Parathyroid adenoma (tissue), 2 donors: ENCODE results near the gene MOB3B.

Experiments used
- H2AFZ ChIP-seq: fragments of 300-600 bp; sonication (generic); one replicate; pipeline ENCODE4 v1.7.0; 2017; ENCODE audit warnings: antibody characterized with exemption, mild to moderate bottlenecking
- H3K27ac ChIP-seq: fragments of 300-600 bp; sonication (generic); one replicate; pipeline ENCODE4 v1.7.0; 2017
- H3K27me3 ChIP-seq: fragments of 300-600 bp; sonication (generic); one replicate; pipeline ENCODE4 v1.7.0; 2017; ENCODE audit warnings: low read length; ENCODE audit not compliant: control insufficient read depth, insufficient read depth
- H3K36me3 ChIP-seq: fragments of 300-600 bp; sonication (generic); one replicate; pipeline ENCODE4 v1.7.0; 2017; ENCODE audit warnings: low read length; ENCODE audit not compliant: control insufficient read depth, insufficient read depth
- H3K4me1 ChIP-seq: fragments of 300-600 bp; sonication (generic); one replicate; pipeline ENCODE4 v1.7.0; 2017; ENCODE audit warnings: control low read depth
- H3K4me2 ChIP-seq: fragments of 300-600 bp; sonication (generic); one replicate; pipeline ENCODE4 v1.7.0; 2017; ENCODE audit warnings: low read length
- H3K4me3 ChIP-seq: fragments of 300-600 bp; sonication (generic); one replicate; pipeline ENCODE4 v1.7.0; 2017; ENCODE audit warnings: low read depth, low read length
- H3K79me2 ChIP-seq: fragments of 300-600 bp; sonication (generic); one replicate; pipeline ENCODE4 v1.7.0; 2017; ENCODE audit warnings: control low read depth
- H3K9ac ChIP-seq: fragments of 300-600 bp; sonication (generic); one replicate; pipeline ENCODE4 v1.7.0; 2017; ENCODE audit warnings: mild to moderate bottlenecking
- H3K9me3 ChIP-seq: fragments of 300-600 bp; sonication (generic); one replicate; pipeline ENCODE4 v1.7.0; 2017; ENCODE audit warnings: low read length; ENCODE audit not compliant: control insufficient read depth
- CTCF ChIP-seq: fragments of 300-600 bp; sonication (generic); IDR thresholded peaks from one replicate; pipeline ENCODE4 v1.7.0; 2017; ENCODE audit warnings: antibody characterized with exemption, mild to moderate bottlenecking
- donor health status: primary hyperparathyroidism.

Gene MOB3B

GRCh38 chr9:27534658-27535209, 5.1 kb upstream of the MOB3B start:
- H3K4me2 ChIP-seq, result no peak overlapping the region
- no peaks in the 10 kb centered on the region for H3K9me3 ChIP-seq
- H3K4me1 ChIP-seq, result no peaks in the 10 kb centered on the region
- H3K79me2 ChIP-seq, result no peaks in the 10 kb centered on the region
- H3K4me3 ChIP-seq, result no peak overlapping the region
- no peaks in the 10 kb centered on the region for H3K36me3 ChIP-seq
- no peak for TF ChIP-seq CTCF
- no peaks in the 10 kb centered on the region for H3K27me3 ChIP-seq
- H3K9ac ChIP-seq, result no peak overlapping the region
- no peak overlapping the region for H3K27ac ChIP-seq
- no peak overlapping the region for H2AFZ ChIP-seq

GRCh38 chr9:27534131-27534530, 4.5 kb upstream of the MOB3B start:
- no peak overlapping the region for H3K4me3 ChIP-seq
- no peaks in the 10 kb centered on the region for H3K36me3 ChIP-seq
- no peak overlapping the region for H3K27ac ChIP-seq
- no peaks in the 10 kb centered on the region for H3K4me1 ChIP-seq
- H3K79me2 ChIP-seq, result no peaks in the 10 kb centered on the region
- H3K9ac ChIP-seq, result no peak overlapping the region
- no peak overlapping the region for H3K4me2 ChIP-seq
- H3K27me3 ChIP-seq, result no peaks in the 10 kb centered on the region
- no peaks in the 10 kb centered on the region for H3K9me3 ChIP-seq
- no peak for TF ChIP-seq CTCF
- H2AFZ ChIP-seq, result no peak overlapping the region

- Histone ChIP-seq H3K9ac (no peak overlapping the region), H2AFZ (no peak overlapping the region), H3K4me2 (no peak overlapping the region), H3K27ac (no peak overlapping the region), H3K4me3 (no peak overlapping the region), H3K4me1 (no peaks in the 10 kb centered on the region), H3K79me2 (no peaks in the 10 kb centered on the region), H3K27me3 (no peaks in the 10 kb centered on the region), H3K9me3 (no peaks in the 10 kb centered on the region), H3K36me3 (no peaks in the 10 kb centered on the region)
- TF ChIP-seq CTCF, result no peak
These were observed 3.7 kb upstream of the MOB3B start for GRCh38 chr9:27533311-27533710.

GRCh38 chr9:27532046-27532445, 2.4 kb upstream of the MOB3B start:
- no peaks in the 10 kb centered on the region for H3K4me1 ChIP-seq
- no peak overlapping the region for H3K4me3 ChIP-seq
- H3K27me3 ChIP-seq, result no peaks in the 10 kb centered on the region
- H3K9ac ChIP-seq, result no peak overlapping the region
- no peak for TF ChIP-seq CTCF
- H3K4me2 ChIP-seq, result no peak overlapping the region
- H3K27ac ChIP-seq, result no peak overlapping the region
- no peaks in the 10 kb centered on the region for H3K79me2 ChIP-seq
- H3K36me3 ChIP-seq, result no peaks in the 10 kb centered on the region
- no peak overlapping the region for H2AFZ ChIP-seq
- H3K9me3 ChIP-seq, result no peaks in the 10 kb centered on the region
